Measurements from ENCODE around the gene PAX8. TPM values are rescaled to one million over a fixed set of nuclear protein-coding genes. Genes with fewer than 3 reads are reported as not detected.

The PAX8 gene
- total RNA-seq, 1 donor from 2014 or later = 1.4 TPM

DNA sequence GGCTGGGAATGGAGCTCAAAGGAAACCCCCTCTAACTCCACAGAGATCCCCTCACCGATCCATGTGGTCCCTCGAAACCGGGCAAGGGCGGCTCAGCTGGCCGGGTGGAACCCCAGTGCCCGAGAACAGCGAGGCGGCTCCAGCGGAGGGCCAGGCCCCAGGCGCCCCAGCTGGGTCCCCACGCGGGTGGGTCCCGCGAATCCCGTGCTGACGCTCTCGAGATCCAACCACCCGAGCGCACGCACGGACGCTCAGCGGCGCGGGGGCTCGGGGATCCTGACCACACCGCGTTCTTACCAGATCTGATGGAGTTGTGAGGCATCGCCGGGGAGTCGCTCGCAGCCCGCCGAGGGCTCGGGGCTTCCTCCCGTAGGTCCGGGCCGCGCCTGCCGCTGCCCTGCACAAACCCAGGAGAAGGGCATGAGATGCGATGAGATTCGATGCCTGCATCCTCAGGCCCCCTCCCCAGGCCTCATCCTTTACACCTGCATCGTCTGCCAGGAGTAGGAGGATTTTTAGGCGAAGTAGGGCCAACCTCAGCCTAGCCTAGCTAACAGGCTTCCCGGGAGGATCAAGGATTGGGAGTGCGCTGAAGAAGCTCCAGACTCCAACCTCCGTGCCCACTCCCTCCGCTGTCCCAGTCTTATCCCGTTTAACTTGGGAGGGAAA is 514 bp downstream of the PAX8 start:
- TF ChIP-seq, protein P1, sequence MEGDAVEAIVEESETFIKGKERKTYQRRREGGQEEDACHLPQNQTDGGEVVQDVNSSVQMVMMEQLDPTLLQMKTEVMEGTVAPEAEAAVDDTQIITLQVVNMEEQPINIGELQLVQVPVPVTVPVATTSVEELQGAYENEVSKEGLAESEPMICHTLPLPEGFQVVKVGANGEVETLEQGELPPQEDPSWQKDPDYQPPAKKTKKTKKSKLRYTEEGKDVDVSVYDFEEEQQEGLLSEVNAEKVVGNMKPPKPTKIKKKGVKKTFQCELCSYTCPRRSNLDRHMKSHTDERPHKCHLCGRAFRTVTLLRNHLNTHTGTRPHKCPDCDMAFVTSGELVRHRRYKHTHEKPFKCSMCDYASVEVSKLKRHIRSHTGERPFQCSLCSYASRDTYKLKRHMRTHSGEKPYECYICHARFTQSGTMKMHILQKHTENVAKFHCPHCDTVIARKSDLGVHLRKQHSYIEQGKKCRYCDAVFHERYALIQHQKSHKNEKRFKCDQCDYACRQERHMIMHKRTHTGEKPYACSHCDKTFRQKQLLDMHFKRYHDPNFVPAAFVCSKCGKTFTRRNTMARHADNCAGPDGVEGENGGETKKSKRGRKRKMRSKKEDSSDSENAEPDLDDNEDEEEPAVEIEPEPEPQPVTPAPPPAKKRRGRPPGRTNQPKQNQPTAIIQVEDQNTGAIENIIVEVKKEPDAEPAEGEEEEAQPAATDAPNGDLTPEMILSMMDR (IDR thresholded peaks at IDR 0.05; ENCODE audit: partially characterized antibody, unreplicated experiment) = no peak
- Mint-ChIP-seq H3K27ac (ENCODE audit: unreplicated experiment) (no peak overlapping the region), H3K4me3 (ENCODE audit: unreplicated experiment) (no peak overlapping the region), H3K36me3 (ENCODE audit: unreplicated experiment) (no peaks in the 10 kb centered on the region), H3K27me3 (ENCODE audit: unreplicated experiment) (peaks cover 25% of the 10 kb centered on the region), H3K9me3 (ENCODE audit: unreplicated experiment) (peaks cover 8% of the 10 kb centered on the region), H3K4me1 (ENCODE audit: low read depth, unreplicated experiment) (peaks cover 2% of the 10 kb centered on the region)
- no peak for DNase-seq

DNA sequence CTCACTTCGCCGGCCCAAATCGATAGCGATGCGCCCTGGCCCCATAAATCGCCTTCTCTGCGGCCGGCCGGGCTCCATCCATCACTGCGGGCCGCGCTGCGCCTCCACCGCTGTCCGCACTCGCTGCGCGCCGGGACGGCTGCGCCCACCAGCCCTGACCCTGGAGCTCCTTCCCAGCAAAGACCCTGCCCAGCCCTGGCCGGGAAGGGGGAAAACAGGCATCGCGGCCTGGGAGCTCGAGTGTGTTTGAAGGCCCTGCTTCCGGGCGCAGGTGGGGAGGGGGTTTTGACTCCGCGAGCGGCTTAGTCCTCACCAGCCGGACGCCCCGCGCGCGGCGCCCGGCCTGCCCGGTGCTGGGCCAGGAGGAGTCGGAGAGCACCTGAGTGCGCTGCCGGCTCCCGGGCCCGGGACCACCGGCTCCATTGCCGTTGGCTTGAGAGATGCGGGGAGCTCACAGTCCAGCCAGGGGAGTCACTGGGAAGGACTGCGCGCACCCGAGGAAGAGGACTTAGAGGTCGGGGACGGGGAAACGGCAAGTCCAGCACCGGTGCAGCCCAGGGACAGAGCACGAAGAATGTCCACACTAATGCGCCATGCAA is 1.1 kb downstream of the PAX8 start:
- H3K4me3 Mint-ChIP-seq (ENCODE audit: unreplicated experiment) = peak overlapping the region; percentile 84
- peak; percentile 66 for DNase-seq
- peaks cover 8% of the 10 kb centered on the region for H3K9me3 Mint-ChIP-seq (ENCODE audit: unreplicated experiment)
- no peak overlapping the region for H3K27ac Mint-ChIP-seq (ENCODE audit: unreplicated experiment)
- H3K27me3 Mint-ChIP-seq (ENCODE audit: unreplicated experiment) = peaks cover 25% of the 10 kb centered on the region
- peaks cover 2% of the 10 kb centered on the region for H3K4me1 Mint-ChIP-seq (ENCODE audit: low read depth, unreplicated experiment)
- H3K36me3 Mint-ChIP-seq (ENCODE audit: unreplicated experiment) = no peaks in the 10 kb centered on the region
- TF ChIP-seq, protein P1 (IDR thresholded peaks at IDR 0.05; ENCODE audit: partially characterized antibody, unreplicated experiment) = no peak

DNA sequence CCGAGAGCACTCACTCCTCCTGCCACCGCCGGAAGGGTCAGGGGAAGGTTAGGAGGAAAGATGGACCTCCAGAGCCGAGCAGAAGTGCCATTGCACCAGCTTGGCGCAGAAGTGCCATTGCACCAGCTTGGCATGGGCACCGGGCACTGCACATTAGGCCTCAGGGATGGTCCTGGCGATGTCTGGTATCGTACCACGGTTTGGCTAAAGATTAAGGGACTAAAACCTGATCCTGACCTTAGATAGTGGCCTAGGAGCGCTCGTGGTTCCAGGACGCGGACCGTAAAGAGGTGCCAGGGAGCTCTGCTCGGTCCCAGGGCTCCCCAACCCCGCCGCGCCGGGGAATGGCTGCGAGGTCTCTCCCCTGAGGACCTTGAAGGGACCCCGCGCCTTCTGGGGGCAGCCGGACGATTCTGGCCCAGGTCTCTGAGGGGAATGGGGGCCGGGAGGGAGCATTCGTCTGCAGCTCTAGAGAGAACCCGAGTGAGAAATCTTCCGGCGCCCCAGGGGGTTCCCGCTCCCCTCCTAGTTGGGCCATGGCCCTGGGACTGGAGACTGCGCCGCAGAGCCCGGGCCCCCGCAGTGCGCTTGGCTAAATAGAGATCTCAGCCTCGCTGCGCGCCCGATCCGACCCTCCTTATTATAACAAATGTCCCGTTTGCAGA is 1.8 kb downstream of the PAX8 start:
- H3K27me3 Mint-ChIP-seq (ENCODE audit: unreplicated experiment) = peaks cover 25% of the 10 kb centered on the region
- no peak overlapping the region for H3K27ac Mint-ChIP-seq (ENCODE audit: unreplicated experiment)
- TF ChIP-seq, protein P1 (IDR thresholded peaks at IDR 0.05; ENCODE audit: partially characterized antibody, unreplicated experiment) = no peak
- H3K36me3 Mint-ChIP-seq (ENCODE audit: unreplicated experiment) = no peaks in the 10 kb centered on the region
- DNase-seq = no peak
- peaks cover 8% of the 10 kb centered on the region for H3K9me3 Mint-ChIP-seq (ENCODE audit: unreplicated experiment)
- H3K4me1 Mint-ChIP-seq (ENCODE audit: low read depth, unreplicated experiment) = peaks cover 2% of the 10 kb centered on the region
- H3K4me3 Mint-ChIP-seq (ENCODE audit: unreplicated experiment) = peak overlapping the region; percentile 84

DNA sequence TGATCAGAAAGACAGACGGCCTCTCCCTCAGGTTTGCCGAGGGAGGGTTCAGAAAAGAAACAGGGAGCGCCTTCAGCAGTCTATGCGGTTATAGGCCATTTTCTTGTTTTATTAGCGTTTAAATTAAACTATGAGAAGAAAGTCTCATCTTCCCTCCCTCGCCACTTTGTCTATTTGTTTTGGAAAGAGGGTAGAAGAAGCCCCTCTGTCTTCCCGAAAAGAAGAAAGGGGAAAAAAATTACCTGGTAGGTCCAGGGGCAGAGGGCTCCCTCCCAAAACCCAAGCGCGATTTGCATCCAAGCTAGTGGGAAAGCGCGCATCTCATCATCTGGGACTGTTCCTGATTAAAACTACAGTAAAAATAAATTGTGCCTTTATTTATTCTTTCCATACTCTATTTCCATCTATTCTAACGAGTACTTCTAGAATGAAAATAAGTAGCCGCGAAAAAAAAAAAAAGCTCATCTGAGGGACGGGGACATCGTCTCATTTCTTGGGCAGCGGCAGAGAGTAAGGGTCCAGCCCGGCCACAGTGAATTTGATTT is 2.4 kb downstream of the PAX8 start:
- Mint-ChIP-seq H3K9me3 (ENCODE audit: unreplicated experiment) (peaks cover 8% of the 10 kb centered on the region), H3K36me3 (ENCODE audit: unreplicated experiment) (no peaks in the 10 kb centered on the region), H3K27ac (ENCODE audit: unreplicated experiment) (no peak overlapping the region), H3K4me3 (ENCODE audit: unreplicated experiment) (no peak overlapping the region), H3K4me1 (ENCODE audit: low read depth, unreplicated experiment) (peaks cover 2% of the 10 kb centered on the region), H3K27me3 (ENCODE audit: unreplicated experiment) (peaks cover 25% of the 10 kb centered on the region)
- DNase-seq = no peak
- TF ChIP-seq, protein P1 (IDR thresholded peaks at IDR 0.05; ENCODE audit: partially characterized antibody, unreplicated experiment) = no peak
